NT2/D1 (cell line): ENCODE data around the gene GLIPR1L2.

Source experiments
- DNase-seq: peaks from one replicate; pipeline ENCODE4 v3.0.0-alpha.2; 2011; ENCODE audit warnings: low read depth, low spot score
- H3K27me3 ChIP-seq: 2 replicates; pipeline ENCODE4 v1.6.0; 2011; ENCODE audit warnings: mild to moderate bottlenecking; ENCODE audit not compliant: insufficient read length, insufficient read depth
- H3K36me3 ChIP-seq: 2 replicates; pipeline ENCODE4 v1.6.1; 2011; ENCODE audit warnings: mild to moderate bottlenecking, low read length, mixed read lengths; ENCODE audit not compliant: insufficient read depth, insufficient read length
- H3K4me1 ChIP-seq: 2 replicates; pipeline ENCODE4 v1.5.1; 2011; ENCODE audit not compliant: insufficient read depth, insufficient read length
- H3K4me3 ChIP-seq: 2 replicates; pipeline ENCODE4 v1.5.1; 2011; ENCODE audit warnings: low read depth; ENCODE audit not compliant: insufficient read length
- H3K9ac ChIP-seq: 2 replicates; pipeline ENCODE4 v1.6.0; 2011; ENCODE audit warnings: low read depth; ENCODE audit not compliant: insufficient read length
- H3K9me3 ChIP-seq: 2 replicates; pipeline ENCODE4 v1.5.1; 2011; ENCODE audit warnings: mild to moderate bottlenecking, low read length; ENCODE audit not compliant: insufficient read depth
- SUZ12 ChIP-seq: IDR thresholded peaks from 2 replicates; pipeline ENCODE4 v1.6.1; 2011; ENCODE audit not compliant: insufficient read length, insufficient read depth; ENCODE audit errors: extremely low read depth
- YY1 ChIP-seq: IDR thresholded peaks from 2 replicates; pipeline ENCODE4 v1.6.1; 2011; ENCODE audit not compliant: insufficient read length, insufficient read depth
- ZNF274 ChIP-seq: IDR thresholded peaks from 2 replicates; pipeline ENCODE4 v1.6.1; 2011; ENCODE audit warnings: mild to moderate bottlenecking, low read depth, low read length

GLIPR1L2 gene

GRCh38 chr12:75477137-75477536 lies 86.2 kb downstream of the GLIPR1L2 start:
- Histone ChIP-seq H3K9me3 (no peaks in the 10 kb centered on the region), H3K27me3 (no peaks in the 10 kb centered on the region), H3K36me3 (no peaks in the 10 kb centered on the region), H3K4me1 (no peaks in the 10 kb centered on the region), H3K9ac (no peak overlapping the region), H3K4me3 (no peak overlapping the region)
- no peak for DNase-seq
- TF ChIP-seq ZNF274 (no peak), SUZ12 (no peak), YY1 (no peak)

GRCh38 chr12:75478116-75478794 lies 87.4 kb downstream of the GLIPR1L2 start:
- no peaks in the 10 kb centered on the region for H3K36me3 ChIP-seq
- H3K9ac ChIP-seq: no peak overlapping the region
- H3K27me3 ChIP-seq: no peaks in the 10 kb centered on the region
- H3K4me3 ChIP-seq: no peak overlapping the region
- no peaks in the 10 kb centered on the region for H3K4me1 ChIP-seq
- no peak for DNase-seq
- TF ChIP-seq SUZ12: no peak
- H3K9me3 ChIP-seq: no peaks in the 10 kb centered on the region

GRCh38 chr12:75479963-75480461 lies 89.1 kb downstream of the GLIPR1L2 start:
- TF ChIP-seq YY1: no peak
- no peak for TF ChIP-seq ZNF274
- no peak for DNase-seq
- no peaks in the 10 kb centered on the region for H3K36me3 ChIP-seq
- no peak overlapping the region for H3K9ac ChIP-seq
- H3K4me1 ChIP-seq: no peaks in the 10 kb centered on the region
- no peaks in the 10 kb centered on the region for H3K9me3 ChIP-seq
- no peak overlapping the region for H3K4me3 ChIP-seq
- H3K27me3 ChIP-seq: no peaks in the 10 kb centered on the region

GRCh38 chr12:75480469-75480949 lies 89.6 kb downstream of the GLIPR1L2 start, which contains the start of gene GLIPR1:
Gene GLIPR1 (plus strand): TSS chr12:75480755. CDS start chr12:75480881, 126 bp downstream.
- H3K9ac ChIP-seq: no peak within 1 kb of the TSS
- H3K9me3 ChIP-seq: no peaks in the 10 kb centered on the region
- H3K36me3 ChIP-seq: no peaks in the 10 kb centered on the region
- H3K4me1 ChIP-seq: no peaks in the 10 kb centered on the region
- no peaks in the 10 kb centered on the region for H3K27me3 ChIP-seq
- TF ChIP-seq SUZ12 (no peak), ZNF274 (no peak), YY1 (no peak)
- H3K4me3 ChIP-seq: no peak within 1 kb of the TSS
- no peak for DNase-seq

- no peaks in the 10 kb centered on the region for H3K27me3 ChIP-seq
- no peaks in the 10 kb centered on the region for H3K36me3 ChIP-seq
- no peaks in the 10 kb centered on the region for H3K9me3 ChIP-seq
- H3K4me1 ChIP-seq: no peaks in the 10 kb centered on the region
- TF ChIP-seq ZNF274: no peak
- no peak for TF ChIP-seq SUZ12
- TF ChIP-seq YY1: no peak
- no peak overlapping the region for H3K9ac ChIP-seq
- H3K4me3 ChIP-seq: no peak overlapping the region
- no peak for DNase-seq
These were observed 90.3 kb downstream of the GLIPR1L2 start for GRCh38 chr12:75481013-75481705.

GRCh38 chr12:75481774-75482173 lies 90.9 kb downstream of the GLIPR1L2 start:
- TF ChIP-seq YY1: no peak
- TF ChIP-seq SUZ12: no peak
- no peaks in the 10 kb centered on the region for H3K36me3 ChIP-seq
- no peak overlapping the region for H3K4me3 ChIP-seq
- no peaks in the 10 kb centered on the region for H3K4me1 ChIP-seq
- DNase-seq: no peak
- H3K9me3 ChIP-seq: no peaks in the 10 kb centered on the region
- H3K9ac ChIP-seq: no peak overlapping the region
- no peaks in the 10 kb centered on the region for H3K27me3 ChIP-seq
